GM21786 (cell line): Measurements from ENCODE around the gene AGBL4.

Source experiments
- ATAC-seq: cut with Tn5 transposase; IDR thresholded peaks from one replicate; pipeline ENCODE4 v1.9.1; 2021; ENCODE audit not compliant: unreplicated experiment

Gene AGBL4

DNA sequence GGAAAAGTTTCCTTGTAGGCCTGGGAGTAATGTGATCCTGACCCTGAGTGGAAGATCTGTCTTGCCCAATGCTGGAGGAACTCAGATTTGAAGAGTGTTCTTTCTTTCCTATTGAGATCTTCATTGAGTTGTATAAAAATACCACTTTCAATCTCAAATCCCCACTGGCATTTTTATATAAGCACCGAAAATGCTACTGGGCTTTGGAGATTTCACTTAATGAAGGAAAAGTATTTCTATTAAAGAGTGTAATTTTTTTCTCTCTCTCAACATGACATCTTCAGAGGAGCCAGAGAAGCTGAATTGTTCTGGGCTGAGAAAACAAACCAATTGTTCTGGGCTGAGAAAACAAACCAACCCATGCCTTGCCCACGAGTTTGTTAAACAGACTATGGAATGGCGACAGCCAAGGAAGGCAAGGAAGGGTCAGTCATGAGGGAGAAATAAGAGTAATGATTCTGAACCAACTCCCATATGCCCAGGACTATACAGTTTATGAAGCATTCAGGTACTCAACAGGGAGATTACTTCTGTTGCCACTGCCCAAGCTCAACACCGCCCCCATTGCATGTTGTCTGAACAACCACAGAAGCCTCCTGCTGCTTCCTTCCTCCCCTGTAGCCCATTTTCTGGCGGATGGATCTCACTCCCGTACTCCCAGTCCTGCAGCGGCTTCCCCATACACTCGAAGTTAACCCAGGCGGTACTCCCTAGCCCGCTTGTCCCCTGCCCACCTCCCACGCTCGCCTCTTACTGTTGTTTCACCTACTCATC, 1350.2 kb downstream of the AGBL4 start:
- no peak for ATAC-seq

- no peak for ATAC-seq
Observed at GRCh38 chr1:48671578-48671977, 1352.2 kb downstream of the AGBL4 start.

DNA sequence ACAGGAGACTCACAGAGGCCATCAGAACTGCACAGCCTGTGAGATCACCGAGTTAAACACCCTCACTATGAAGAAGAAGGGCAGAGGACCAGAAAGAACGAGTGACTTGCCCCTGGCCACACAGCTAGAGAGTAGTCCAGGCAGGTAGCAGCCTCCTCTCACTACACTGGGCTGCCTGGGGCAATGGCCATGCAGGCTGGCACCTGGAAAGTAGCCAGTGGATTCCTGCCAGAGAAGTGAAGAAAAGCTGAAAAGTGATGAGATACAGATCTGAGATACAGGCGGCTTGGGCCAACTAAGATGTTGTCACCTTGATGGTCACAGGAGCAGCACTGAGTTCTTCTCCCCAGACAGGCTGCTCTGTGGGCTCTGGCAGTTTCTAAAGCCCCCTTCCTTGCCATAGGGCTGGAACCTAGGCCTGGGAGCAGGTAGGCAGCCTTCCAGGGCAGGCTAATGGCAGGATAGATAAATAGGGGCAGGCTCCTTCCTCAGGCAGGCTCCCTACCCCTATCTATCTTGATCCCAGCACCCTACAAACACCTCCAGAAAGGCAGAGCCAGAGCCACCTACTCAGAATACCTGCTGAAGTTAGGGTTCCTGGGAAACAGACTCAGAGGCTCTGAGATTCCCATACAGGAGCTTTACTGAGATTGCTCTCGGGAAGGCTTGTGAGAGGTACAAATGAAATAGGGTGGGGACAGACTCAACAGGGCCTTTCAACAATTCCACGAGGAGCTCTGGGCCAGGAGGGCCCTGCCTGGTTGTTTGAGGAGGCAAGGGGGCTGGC, 1353.3 kb downstream of the AGBL4 start:
- no peak for ATAC-seq

DNA sequence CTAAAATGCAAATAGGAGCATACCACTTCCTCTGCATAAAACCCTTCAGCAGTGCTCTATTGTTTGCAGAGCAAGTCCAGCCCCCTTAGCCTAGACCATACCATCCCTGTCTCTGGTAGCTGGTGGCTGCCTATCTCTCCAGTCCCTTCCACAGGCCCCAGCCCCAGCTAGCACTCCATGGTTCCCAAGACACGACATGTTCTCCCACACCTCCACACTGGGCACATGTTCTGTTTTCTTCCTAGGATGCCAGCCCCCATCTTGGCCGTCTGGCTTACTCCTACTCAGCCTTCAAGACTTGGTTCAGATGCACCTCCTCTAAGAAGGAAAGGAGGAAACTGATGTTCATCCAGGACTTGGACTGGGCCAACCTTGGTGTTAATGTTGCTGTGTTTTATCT, 1355.4 kb downstream of the AGBL4 start:
- ATAC-seq: no peak

GRCh38 chr1:48667782-48668181, 1356.0 kb downstream of the AGBL4 start:
- ATAC-seq: no peak

DNA sequence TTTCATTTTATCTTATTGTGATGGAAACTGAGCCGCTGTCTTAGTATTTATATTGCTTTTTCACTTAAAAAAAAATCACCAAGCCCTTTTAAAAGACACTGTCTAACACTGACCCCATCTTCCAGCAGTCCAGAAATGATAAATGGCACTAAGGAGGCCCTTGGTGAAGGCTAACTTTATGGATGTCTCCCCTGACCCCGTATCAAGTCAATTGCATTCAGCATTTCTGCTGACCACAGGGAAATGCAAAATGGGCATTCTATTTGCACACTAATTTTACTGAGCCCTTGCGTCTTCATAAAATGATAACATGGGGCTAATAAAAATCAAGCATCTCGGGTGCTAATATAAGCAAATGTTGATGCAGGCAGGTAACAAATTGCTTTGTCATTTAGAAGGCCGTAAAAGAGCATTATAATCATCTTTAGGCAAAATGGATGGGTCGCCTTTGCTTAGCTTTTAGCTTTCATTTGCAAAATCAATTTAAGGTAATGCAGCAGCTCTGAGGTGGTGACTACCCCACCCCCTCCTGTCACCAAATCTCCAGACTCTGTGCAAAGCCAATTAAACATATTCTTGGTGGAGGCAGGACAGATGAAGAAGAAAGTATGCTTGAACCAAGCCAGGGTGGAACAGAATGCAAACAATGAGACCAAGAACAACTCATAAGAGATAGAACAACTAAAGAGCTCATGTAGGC, 1357.9 kb downstream of the AGBL4 start:
- no peak for ATAC-seq

DNA sequence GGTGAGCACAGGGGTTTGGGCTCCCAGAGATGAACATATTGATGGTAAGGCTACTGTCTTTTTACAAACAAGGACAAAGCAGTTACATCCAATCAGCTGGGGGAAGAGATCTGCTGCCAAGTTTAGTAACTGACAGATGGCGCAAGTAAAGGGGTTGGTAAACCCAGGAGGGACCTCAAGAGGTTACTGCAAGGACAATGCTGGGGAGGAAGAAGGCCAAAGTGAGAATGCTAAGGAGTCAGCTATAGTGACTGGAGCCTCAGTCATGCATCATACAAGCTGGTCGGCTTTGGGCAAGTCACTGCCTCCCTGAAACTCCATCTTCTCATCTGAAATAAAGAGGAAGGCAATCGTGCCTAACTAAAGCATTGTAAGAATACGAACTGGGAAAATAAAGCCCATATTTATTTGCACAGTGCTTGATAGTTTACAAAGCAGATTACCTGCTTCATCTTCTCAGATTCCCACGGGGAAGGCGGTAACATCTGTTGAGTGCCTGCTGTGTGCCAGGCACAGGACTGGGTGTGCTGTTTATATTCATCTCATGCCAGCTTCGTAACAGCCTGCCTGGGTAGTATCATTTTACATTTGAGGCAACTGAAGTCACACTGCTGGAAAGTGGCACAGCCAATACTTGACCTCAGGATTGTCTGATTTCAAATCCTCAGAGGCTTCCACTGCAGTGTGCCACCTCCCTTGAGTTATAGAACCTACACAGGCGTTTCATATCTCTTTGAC, 1361.9 kb downstream of the AGBL4 start:
- ATAC-seq: no peak

- ATAC-seq: no peak
Observed at GRCh38 chr1:48659801-48660200, 1364.0 kb downstream of the AGBL4 start.

DNA sequence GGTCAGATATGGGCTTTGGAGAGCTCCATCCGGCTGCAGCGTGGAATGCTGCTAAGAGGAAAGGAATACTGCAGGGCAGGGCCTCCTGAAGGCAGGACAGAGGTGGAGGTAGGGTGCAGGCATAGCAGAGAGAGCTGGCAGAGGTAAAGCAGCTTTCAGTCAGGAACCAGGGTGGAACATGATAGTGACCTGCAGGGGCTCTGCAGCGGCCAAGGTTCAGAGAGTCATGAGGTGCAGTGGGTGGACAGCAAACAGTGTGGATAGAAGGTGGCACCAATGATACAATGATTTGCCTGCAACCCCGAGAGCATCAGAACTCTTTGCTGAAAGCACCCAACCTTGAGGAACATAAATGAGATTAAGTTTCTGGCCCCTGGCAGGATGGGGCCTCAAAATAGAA, 1366.3 kb downstream of the AGBL4 start:
- no peak for ATAC-seq

DNA sequence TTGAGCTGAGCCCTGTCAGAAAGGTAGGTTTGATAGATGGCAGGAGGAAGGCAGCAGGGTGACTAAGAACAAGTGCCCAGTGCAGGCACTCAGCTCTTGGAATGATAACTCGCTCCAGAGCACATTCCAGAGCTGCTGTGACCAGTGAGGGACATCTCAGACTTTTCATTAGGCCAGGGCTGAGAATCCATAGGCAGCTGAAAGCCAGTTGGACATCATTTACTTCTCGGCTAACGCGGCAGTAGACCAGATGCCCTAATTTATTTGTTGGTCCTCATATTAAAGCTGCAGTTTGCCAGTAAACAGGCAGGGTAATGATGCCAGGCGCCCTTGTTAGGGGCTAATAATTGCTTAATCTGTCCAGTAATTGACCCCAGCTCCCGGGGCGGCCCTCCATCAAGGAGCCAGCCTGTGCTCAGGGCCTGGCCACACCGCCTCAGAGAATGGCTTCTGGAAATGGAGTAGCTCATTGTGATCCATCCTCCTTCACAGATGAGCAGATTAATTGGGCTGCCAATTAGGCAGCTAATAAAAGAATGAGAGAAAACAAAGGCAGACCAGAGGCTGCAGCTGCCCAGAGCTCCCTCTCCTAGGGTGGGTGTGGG, 1369.0 kb downstream of the AGBL4 start:
- no peak for ATAC-seq

DNA sequence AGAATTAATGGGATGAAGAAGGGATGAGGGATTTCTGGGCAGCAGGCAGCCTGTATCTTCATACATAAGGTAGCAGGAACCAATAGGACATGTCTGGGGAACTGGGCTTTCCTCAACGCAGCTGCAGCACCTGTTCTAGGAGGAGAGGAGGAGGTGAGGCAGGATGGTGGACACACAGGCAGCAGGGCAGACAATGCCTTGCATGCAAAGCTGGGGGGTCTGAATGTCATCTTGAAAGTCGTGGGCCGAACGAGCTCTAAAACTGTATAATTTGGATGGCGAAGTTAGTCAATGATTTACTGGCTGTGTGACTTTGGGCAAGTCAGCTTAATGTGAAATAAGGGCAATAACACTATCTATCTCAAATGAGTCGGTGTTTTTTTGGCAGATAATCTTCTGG, 1371.4 kb downstream of the AGBL4 start:
- ATAC-seq: no peak

DNA sequence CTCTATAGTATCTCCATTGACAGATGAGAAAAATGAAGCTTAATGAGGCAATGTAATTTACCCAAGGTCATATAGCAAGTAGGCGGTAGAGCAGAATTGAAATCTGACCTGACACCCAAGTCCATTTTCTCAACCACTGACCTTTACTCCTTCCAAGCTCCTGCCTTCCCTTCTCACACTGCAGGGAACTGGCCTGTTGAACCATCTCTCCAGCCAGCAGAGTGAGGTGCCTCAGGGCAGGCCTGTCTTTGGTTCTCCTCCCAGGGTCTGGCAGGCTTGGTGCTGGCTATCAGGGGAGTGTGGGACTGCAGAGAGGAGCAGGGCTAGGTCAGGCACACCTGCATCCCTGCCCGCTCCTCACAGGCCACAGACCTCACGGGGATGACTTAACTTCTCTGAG, 1373.9 kb downstream of the AGBL4 start:
- ATAC-seq: no peak

- ATAC-seq: no peak
Observed at GRCh38 chr1:48645883-48646282, 1377.9 kb downstream of the AGBL4 start.

GRCh38 chr1:48644905-48645605, 1378.7 kb downstream of the AGBL4 start:
- no peak for ATAC-seq

- ATAC-seq: no peak
Observed at GRCh38 chr1:48644190-48644900, 1379.4 kb downstream of the AGBL4 start.

DNA sequence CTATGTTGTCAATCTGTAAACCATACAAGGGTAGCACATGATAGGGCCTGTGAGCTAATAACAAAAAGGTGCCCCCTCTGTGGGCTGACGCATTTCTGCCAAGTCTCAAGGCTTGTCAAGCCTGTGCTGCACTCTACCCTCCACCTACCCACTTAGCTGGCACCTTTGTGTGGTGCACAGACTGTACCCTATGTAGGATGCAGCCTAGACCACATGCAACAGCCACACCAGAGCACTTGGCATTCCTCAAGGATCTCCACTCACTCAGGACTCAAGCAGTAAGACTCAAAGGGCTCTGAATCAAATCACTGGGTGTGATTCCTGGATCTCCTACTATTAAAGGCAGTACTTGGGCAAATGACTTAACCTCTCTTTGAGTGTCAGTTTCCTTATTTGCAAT, 1380.6 kb downstream of the AGBL4 start:
- ATAC-seq: no peak

- no peak for ATAC-seq
Observed at GRCh38 chr1:48640836-48641492, 1382.8 kb downstream of the AGBL4 start.

DNA sequence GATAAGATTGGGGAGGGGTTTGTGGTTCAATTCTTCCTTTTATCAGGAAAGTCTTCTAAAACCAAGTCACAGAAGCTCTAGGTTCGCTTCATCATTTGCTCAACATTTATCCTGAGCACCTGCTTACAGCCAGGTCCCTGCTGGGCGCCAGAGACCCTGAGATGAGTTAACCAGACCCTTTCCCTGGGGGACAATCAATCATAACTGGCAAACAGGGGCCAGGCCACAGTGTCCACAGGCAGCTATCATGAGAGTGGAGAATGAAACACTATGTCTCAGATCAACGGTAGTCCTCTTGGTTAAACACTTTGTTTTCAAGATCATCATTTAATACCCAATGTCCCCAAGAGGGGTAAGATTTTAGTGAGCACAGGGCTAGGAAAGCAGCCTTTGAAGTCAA, 1393.9 kb downstream of the AGBL4 start:
- no peak for ATAC-seq

DNA sequence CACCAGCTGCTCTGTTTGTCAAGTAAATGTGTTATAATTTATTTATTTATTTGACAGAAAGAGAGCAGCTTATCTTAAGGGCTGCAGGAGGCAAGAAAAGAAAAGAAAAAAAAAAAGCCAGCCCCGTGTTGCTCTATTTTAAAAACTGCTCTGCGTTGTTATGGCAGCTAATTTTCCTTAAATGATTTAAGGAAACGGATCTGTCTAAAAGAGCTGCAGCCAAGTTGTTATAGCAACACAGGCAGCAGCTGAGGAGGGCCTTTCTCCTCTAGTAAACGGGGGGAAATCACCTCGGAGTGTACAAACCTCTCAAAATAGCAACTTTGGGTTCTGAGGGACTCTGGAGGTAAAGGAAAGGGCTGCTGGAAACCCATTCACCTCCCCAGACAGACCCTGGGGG, 1396.3 kb downstream of the AGBL4 start:
- ATAC-seq: no peak
